K562 (cell line): Measurements from ENCODE around the gene TMEM100. TPM values are rescaled to one million over a fixed set of nuclear protein-coding genes. Genes with fewer than 3 reads are reported as not detected.

Source experiments
- ARID2 ChIP-seq: fragments of 450-650 bp; IDR thresholded peaks from 2 replicates; pipeline ENCODE4 v1.6.1; 2017; ENCODE audit warnings: antibody characterized with exemption, mild to moderate bottlenecking
- ATF3 ChIP-seq, 2 experiments: fragments of 450-650 bp in 1 of 2; sonication (generic) in 1 of 2; formaldehyde crosslinking in 1 of 2; IDR thresholded peaks in 1 of 2; conservative IDR thresholded peaks in 1 of 2; 2 replicates each; pipeline versions ENCODE4 v1.6.1 to v1.8.1; 2016 to 2023; ENCODE audit warnings: mild to moderate bottlenecking in 2 of 2, moderate library complexity in 2 of 2, inconsistent platforms in 1 of 2, missing genetic modification reagents in 1 of 2
- ATF4 ChIP-seq: fragments of 450-650 bp; formaldehyde crosslinking; IDR thresholded peaks from 2 replicates; pipeline ENCODE4 v1.4.0; 2022; ENCODE audit warnings: mild to moderate bottlenecking, moderate library complexity
- DLX4 ChIP-seq: fragments of 250-450 bp; sonication (Bioruptor Pico); IDR thresholded peaks from 2 replicates; pipeline ENCODE4 v1.6.1; 2021; ENCODE audit warnings: mild to moderate bottlenecking
- ELF4 ChIP-seq: fragments of 450-650 bp; formaldehyde crosslinking; IDR thresholded peaks from 2 replicates; pipeline ENCODE4 v1.4.0; 2022; ENCODE audit warnings: missing genetic modification characterization
- GTF2E2 ChIP-seq: fragments of 200-800 bp; sonication (Bioruptor generic); IDR thresholded peaks from 2 replicates; pipeline ENCODE4 v1.6.1; 2016; ENCODE audit warnings: missing genetic modification characterization, missing compliant biosample characterization
- JUND ChIP-seq, 2 experiments: IDR thresholded peaks; 2 replicates in 1 of 2; 3 replicates in 1 of 2; pipeline ENCODE4 v1.6.1; 2011; ENCODE audit warnings: borderline replicate concordance in 2 of 2, low read depth in 2 of 2, low read length in 2 of 2, improper control_type of control experiment in 1 of 2, missing biosample characterization in 1 of 2, missing genetic modification characterization in 1 of 2, missing genetic modification reagents in 1 of 2
- L3MBTL2 ChIP-seq: fragments of 450-650 bp; IDR thresholded peaks from 2 replicates; pipeline ENCODE4 v1.6.1; 2016; ENCODE audit warnings: mild to moderate bottlenecking, moderate library complexity
- NR2C2 ChIP-seq, 2 experiments: fragments of 200-800 bp in 1 of 2; sonication (Bioruptor generic) in 1 of 2; sonication (generic) in 1 of 2; formaldehyde crosslinking in 1 of 2; IDR thresholded peaks; 2 replicates each; pipeline versions ENCODE4 v1.6.1 to v1.8.0; 2016 to 2022; ENCODE audit warnings: mild to moderate bottlenecking in 1 of 2, missing compliant biosample characterization in 1 of 2, missing genetic modification characterization in 1 of 2, missing genetic modification reagents in 1 of 2
- NRF1 ChIP-seq, 2 experiments: fragments of 450-650 bp; IDR thresholded peaks in 1 of 2; conservative IDR thresholded peaks in 1 of 2; 2 replicates each; pipeline ENCODE4 v1.6.1; 2014; ENCODE audit warnings: mild to moderate bottlenecking in 2 of 2
- RFX5 ChIP-seq: IDR thresholded peaks from 2 replicates; pipeline ENCODE4 v1.6.1; 2011; ENCODE audit warnings: low read depth, mild to moderate bottlenecking, improper control_type of control experiment, low read length
- TRIM24 ChIP-seq, 2 experiments: fragments of 450-650 bp; IDR thresholded peaks; 2 replicates each; pipeline ENCODE4 v1.6.1; 2016
- ZNF318 ChIP-seq, 2 experiments: fragments of 450-650 bp; IDR thresholded peaks; 2 replicates each; pipeline ENCODE4 v1.6.1; 2016; ENCODE audit warnings: mild to moderate bottlenecking in 2 of 2, borderline replicate concordance in 1 of 2, low read depth in 1 of 2, moderate library complexity in 1 of 2
- ZNF764 ChIP-seq: fragments of 250-450 bp; sonication (Bioruptor Pico); IDR thresholded peaks from 2 replicates; pipeline ENCODE4 v1.4.0; 2020; ENCODE audit warnings: low read depth, mild to moderate bottlenecking, moderate library complexity
- polyA plus RNA-seq, 8 experiments: library from polyadenylated mRNA; depleted of rRNA in 4 of 8; stranded (reverse) in 5 of 8; unstranded in 3 of 8; fragments of >200 nt; fragmentation: Nextera tagmentation in 2 of 8; fragmentation: Illumina TruSeq in 1 of 8; extraction: Ambion mirVana in 2 of 8; extraction: Trizol in 1 of 8; gene quantifications; 2 replicates each; pipeline versions ENCODE4 v1.2.1 to v1.2.3, GENCODE V29; 2011 to 2014; ENCODE audit warnings: inconsistent platforms in 1 of 8, missing spikeins in 1 of 8
- total RNA-seq, 7 experiments: library from RNA; depleted of rRNA in 6 of 7; stranded (reverse); fragments of >200 nt in 6 of 7; fragmentation: Illumina TruSeq in 2 of 7; extraction: Trizol in 2 of 7; gene quantifications; 2 replicates each; pipeline versions ENCODE4 v1.2.1 to v1.2.3, GENCODE V29; 2011 to 2021; ENCODE audit warnings: low replicate concordance in 1 of 7

Gene TMEM100
- total and polyA plus RNA-seq, 9 of the 15 experiments (the other 6 are each of a cell fraction or from before 2014, with no cell fraction given) = 0.12 to 0.50 (median 0.19) TPM

- TF ChIP-seq DLX4 (CRISPR knock-in tag) = no peak
- peak in 1 of 2 experiments; percentile 29; a peak in 1 of 4 replicates for TF ChIP-seq NRF1 (conservative IDR thresholded peaks at IDR 0.05 in 1 of 2, IDR thresholded peaks at IDR 0.05 in 1 of 2)
- no peak for TF ChIP-seq ZNF764 (CRISPR knock-in tag)
- TF ChIP-seq L3MBTL2 = peak; percentile 28; the same call in 1 of the 2 replicates
- peak; percentile 96 for TF ChIP-seq ATF3 (IDR thresholded peaks at IDR 0.05)
- TF ChIP-seq ATF3 (CRISPR knock-in tag; conservative IDR thresholded peaks at IDR 0.05) = no peak
- TF ChIP-seq ATF4 (CRISPR knock-in tag) = peak; percentile 85
- 0 out of 2 replicates have a peak, but pooled peaks have one; percentile 20 for TF ChIP-seq GTF2E2
- TF ChIP-seq JUND (IDR thresholded peaks at IDR 0.05; ENCODE audit: borderline replicate concordance, low read depth, low read length) = 0 out of 2 replicates have a peak, but pooled peaks have one; percentile 17
- no peak for TF ChIP-seq JUND (tag; IDR thresholded peaks at IDR 0.05; ENCODE audit: borderline replicate concordance, low read depth, low read length)
- no peak for TF ChIP-seq RFX5
- peak; percentile 54 to 75; a peak in 2 of 4 replicates for TF ChIP-seq TRIM24 (IDR thresholded peaks at IDR 0.05)
- 0 out of 4 replicates have a peak, but pooled peaks of 1 of the 2 experiments have one; percentile 35 for TF ChIP-seq ZNF318 (IDR thresholded peaks at IDR 0.05; ENCODE audit: borderline replicate concordance in 1 of 2, low read depth in 1 of 2)
- no peak for TF ChIP-seq ARID2
- TF ChIP-seq ELF4 = no peak
- TF ChIP-seq NR2C2 (CRISPR knock-in tag; IDR thresholded peaks at IDR 0.05) = no peak
- peak; percentile 64; the same call in 1 of the 2 replicates for TF ChIP-seq NR2C2 (tag; IDR thresholded peaks at IDR 0.05)
Observed at GRCh38 chr17:55672585-55673501, 49.8 kb downstream of the TMEM100 start (continued).
